SU-DHL-6 (cell line): ENCODE data around the gene FAM236B.
"Not testable (repeated sequence)": the region's sequence is repeated elsewhere in the genome, so short reads cannot be mapped to it uniquely, and the experiment has no call there.

Source experiments
- H2AFZ ChIP-seq: fragments of 200-600 bp; sonication (generic); 2 replicates; pipeline ENCODE4 v1.6.1; 2014; ENCODE audit warnings: low read depth, mild to moderate bottlenecking, moderate library complexity, mixed read lengths, antibody characterized with exemption, low read length; ENCODE audit not compliant: severe bottlenecking
- H3F3A ChIP-seq: fragments of 200-600 bp; shearing (Covaris generic); 2 replicates; pipeline ENCODE4 v1.6.0; 2016; ENCODE audit warnings: antibody characterized with exemption, mild to moderate bottlenecking; ENCODE audit not compliant: insufficient read depth
- H3K27ac ChIP-seq: fragments of 200-600 bp; sonication (generic); 2 replicates; pipeline ENCODE4 v1.5.1; 2016; ENCODE audit warnings: low read depth, mild to moderate bottlenecking, low read length, moderate library complexity, mixed read lengths
- H3K27me3 ChIP-seq: fragments of 200-600 bp; sonication (generic), shearing (Covaris generic); 2 replicates; pipeline ENCODE4 v1.6.0; 2014; ENCODE audit warnings: mild to moderate bottlenecking, low read length
- H3K36me3 ChIP-seq: fragments of 200-600 bp; sonication (generic); 2 replicates; pipeline ENCODE4 v1.6.1; 2014; ENCODE audit warnings: mild to moderate bottlenecking, low read length, mixed read lengths
- H3K4me2 ChIP-seq: fragments of 300-600, 200-600 bp; shearing (Covaris generic), sonication (generic); 2 replicates; pipeline ENCODE4 v1.6.0; 2014; ENCODE audit warnings: low read length, low read depth, mild to moderate bottlenecking; ENCODE audit not compliant: poor library complexity, severe bottlenecking
- H3K4me3 ChIP-seq: fragments of 200-600 bp; sonication (generic); 2 replicates; pipeline ENCODE4 v1.5.1; 2014; ENCODE audit warnings: antibody characterized with exemption, low read length, mild to moderate bottlenecking, mixed read lengths; ENCODE audit not compliant: insufficient read depth, poor library complexity, severe bottlenecking
- H3K79me2 ChIP-seq: fragments of 200-600 bp; sonication (generic); 2 replicates; pipeline ENCODE4 v1.6.1; 2014; ENCODE audit warnings: mild to moderate bottlenecking, low read length, moderate library complexity; ENCODE audit not compliant: insufficient read depth
- H3K9ac ChIP-seq: fragments of 200-600 bp; sonication (generic); 2 replicates; pipeline ENCODE4 v1.7.0; 2014; ENCODE audit warnings: mild to moderate bottlenecking, low read length
- H3K9me2 ChIP-seq: fragments of 200-600 bp; sonication (generic); replicated peaks from 2 replicates; pipeline ENCODE4 v1.6.1; 2014; ENCODE audit warnings: low read length; ENCODE audit not compliant: insufficient read depth
- H3K9me3 ChIP-seq: fragments of 200-600 bp; sonication (generic); 2 replicates; pipeline ENCODE4 v1.6.1; 2014; ENCODE audit warnings: low read length, mixed read lengths; ENCODE audit not compliant: insufficient read depth
- H4K20me1 ChIP-seq: fragments of 200-600 bp; sonication (generic); 2 replicates; pipeline ENCODE4 v1.6.1; 2014; ENCODE audit warnings: low read depth, mild to moderate bottlenecking, antibody characterized with exemption, low read length, moderate library complexity, mixed read lengths

FAM236B gene

GRCh38 chrX:72782560-72782959, at the start of gene FAM236B:
Gene FAM236B (minus strand): TSS chrX:72782660. CDS start chrX:72782560, 100 bp downstream.
- H3K27me3 ChIP-seq, H3F3A ChIP-seq, H2AFZ ChIP-seq, H3K4me2 ChIP-seq, H3K9me3 ChIP-seq, H3K79me2 ChIP-seq, H3K36me3 ChIP-seq, H3K9me2 ChIP-seq, H4K20me1 ChIP-seq, H3K4me3 ChIP-seq, H3K9ac ChIP-seq, H3K27ac ChIP-seq: not testable (repeated sequence)

- H3K9ac ChIP-seq, H3F3A ChIP-seq, H4K20me1 ChIP-seq, H3K4me3 ChIP-seq, H2AFZ ChIP-seq, H3K9me2 ChIP-seq, H3K9me3 ChIP-seq, H3K4me2 ChIP-seq, H3K79me2 ChIP-seq, H3K27me3 ChIP-seq, H3K36me3 ChIP-seq, H3K27ac ChIP-seq: not testable (repeated sequence)
Observed at GRCh38 chrX:72830701-72831100, 48.2 kb upstream of the FAM236B start.

GRCh38 chrX:72808110-72808509, 25.6 kb upstream of the FAM236B start, which contains the start of gene FAM236D:
Gene FAM236D (minus strand): TSS chrX:72808210. CDS start chrX:72808110, 100 bp downstream.
- H3K9me2 ChIP-seq, H3K36me3 ChIP-seq, H3K4me2 ChIP-seq, H4K20me1 ChIP-seq, H3K27me3 ChIP-seq, H3K27ac ChIP-seq, H3K79me2 ChIP-seq, H2AFZ ChIP-seq, H3K9ac ChIP-seq, H3F3A ChIP-seq, H3K9me3 ChIP-seq, H3K4me3 ChIP-seq: not testable (repeated sequence)

GRCh38 chrX:72790390-72790789, 7.9 kb upstream of the FAM236B start:
- not testable (repeated sequence) for H3K9ac ChIP-seq, H3K27ac ChIP-seq, H3K79me2 ChIP-seq, H3K27me3 ChIP-seq, H2AFZ ChIP-seq, H3K4me2 ChIP-seq, H3F3A ChIP-seq, H4K20me1 ChIP-seq, H3K36me3 ChIP-seq, H3K4me3 ChIP-seq, H3K9me3 ChIP-seq, H3K9me2 ChIP-seq

- H3K27me3 ChIP-seq, H3K9me3 ChIP-seq, H3K27ac ChIP-seq, H3K4me2 ChIP-seq, H3K79me2 ChIP-seq, H3K9ac ChIP-seq, H2AFZ ChIP-seq, H3K9me2 ChIP-seq, H3K36me3 ChIP-seq, H4K20me1 ChIP-seq, H3K4me3 ChIP-seq, H3F3A ChIP-seq: not testable (repeated sequence)
Observed at GRCh38 chrX:72788142-72788541, 5.7 kb upstream of the FAM236B start.

GRCh38 chrX:72783964-72784363, 1.5 kb upstream of the FAM236B start:
- not testable (repeated sequence) for H3F3A ChIP-seq, H3K4me3 ChIP-seq, H3K4me2 ChIP-seq, H3K36me3 ChIP-seq, H3K79me2 ChIP-seq, H4K20me1 ChIP-seq, H3K27me3 ChIP-seq, H3K9me2 ChIP-seq, H2AFZ ChIP-seq, H3K9me3 ChIP-seq, H3K27ac ChIP-seq, H3K9ac ChIP-seq

- not testable (repeated sequence) for H3K36me3 ChIP-seq, H3K27me3 ChIP-seq, H3K9me3 ChIP-seq, H3K27ac ChIP-seq, H3K79me2 ChIP-seq, H4K20me1 ChIP-seq, H3K4me3 ChIP-seq, H2AFZ ChIP-seq, H3K9me2 ChIP-seq, H3K4me2 ChIP-seq, H3K9ac ChIP-seq, H3F3A ChIP-seq
Observed at GRCh38 chrX:72783365-72783936, 991 bp upstream of the FAM236B start.

GRCh38 chrX:72778146-72778545, 4.3 kb downstream of the FAM236B start:
- not testable (repeated sequence) for H3K9me2 ChIP-seq, H3K27ac ChIP-seq, H3K9ac ChIP-seq, H3K9me3 ChIP-seq, H3K27me3 ChIP-seq, H3K36me3 ChIP-seq, H3K79me2 ChIP-seq, H3K4me3 ChIP-seq, H4K20me1 ChIP-seq, H3K4me2 ChIP-seq, H3F3A ChIP-seq, H2AFZ ChIP-seq
